ENCODE data around the gene C16orf96. TPM values are rescaled to one million over a fixed set of nuclear protein-coding genes. Genes with fewer than 3 reads are reported as not detected.
A peak's percentile ranks its signal among the peaks of the same experiment; 100 is the strongest.

The C16orf96 gene
- total RNA-seq, result under 1 TPM in 2 of 4 donors, not detected in 2; 0.19 to 0.36 TPM

GRCh38 chr16:4556112-4556511 is at the start of gene C16orf96:
Gene C16orf96 (plus strand): TSS chr16:4556340. CDS start chr16:4556490, 150 bp downstream.
- no peak for TF ChIP-seq CTCF (IDR thresholded peaks at IDR 0.05)
- no peak for ATAC-seq (ENCODE audit: low FRiP score)
- DNase-seq (ENCODE audit: low spot score), result no peak

- ATAC-seq (ENCODE audit: low FRiP score) (peak; percentile 25), DNase-seq (ENCODE audit: low spot score) (no peak)
- TF ChIP-seq CTCF (IDR thresholded peaks at IDR 0.05), result peak in 1 of 3 donors; percentile 53
Measured at GRCh38 chr16:4506450-4506849, 49.7 kb upstream of the C16orf96 start.

GRCh38 chr16:4507588-4508345 is 48.4 kb upstream of the C16orf96 start:
- TF ChIP-seq CTCF (IDR thresholded peaks at IDR 0.05), result no peak
- DNase-seq (ENCODE audit: low spot score) (no peak), ATAC-seq (ENCODE audit: low FRiP score) (no peak)

- no peak for ATAC-seq (ENCODE audit: low FRiP score)
- TF ChIP-seq CTCF (IDR thresholded peaks at IDR 0.05), result no peak
- no peak for DNase-seq (ENCODE audit: low spot score)
Measured at GRCh38 chr16:4508806-4509205, 47.3 kb upstream of the C16orf96 start.

DNA sequence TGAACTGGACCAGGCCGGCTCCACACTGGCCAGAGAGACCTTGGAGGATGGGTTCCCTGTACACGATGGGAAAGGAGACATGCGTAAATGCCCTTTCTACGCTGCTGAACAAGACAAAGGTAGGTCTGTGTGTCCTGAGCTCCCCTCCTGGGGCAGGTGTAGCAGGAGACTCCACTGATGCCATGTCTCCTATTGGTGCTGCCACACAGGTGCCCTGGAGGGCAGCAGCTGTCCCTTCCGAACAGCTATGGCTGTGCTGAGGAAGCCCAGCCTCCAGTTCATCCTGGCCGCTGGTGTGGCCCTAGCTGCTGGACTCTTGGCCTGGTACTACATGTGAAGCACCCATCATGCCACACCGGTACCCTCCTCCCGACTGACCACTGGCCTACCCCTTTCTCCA is 46.7 kb upstream of the C16orf96 start:
- DNase-seq (ENCODE audit: low spot score) (no peak), ATAC-seq (ENCODE audit: low FRiP score) (no peak)
- no peak for TF ChIP-seq CTCF (IDR thresholded peaks at IDR 0.05)

DNA sequence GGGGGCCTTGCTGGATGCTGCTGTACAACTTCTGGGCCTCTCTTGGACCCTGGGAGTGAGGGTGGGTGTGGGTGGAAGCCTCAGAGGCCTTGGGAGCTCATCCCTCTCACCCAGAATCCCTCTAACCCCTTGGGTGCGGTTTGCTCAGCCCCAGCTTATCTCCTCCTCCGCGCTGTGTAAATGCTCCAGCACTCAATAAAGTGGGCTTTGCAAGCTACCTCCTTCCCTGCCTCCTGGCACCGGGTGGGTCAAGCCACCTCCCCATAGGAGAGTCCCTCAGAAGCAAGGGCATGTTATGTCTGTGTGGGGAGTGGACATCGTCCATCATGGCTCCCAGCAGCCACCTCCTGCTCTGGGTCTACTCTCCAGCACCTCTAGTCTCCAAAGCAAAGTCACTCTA is 46.0 kb upstream of the C16orf96 start:
- ATAC-seq (ENCODE audit: low FRiP score) (no peak), DNase-seq (ENCODE audit: low spot score) (no peak)
- no peak for TF ChIP-seq CTCF (IDR thresholded peaks at IDR 0.05)
